WERI-Rb-1 (cell line): ENCODE data around the gene MYORG.

Experiments used
- DNase-seq: peaks from one replicate; pipeline ENCODE4 v3.0.0-alpha.2; 2020
- H3K27ac ChIP-seq: fragments of 250-450 bp; sonication (Bioruptor Pico); 2 replicates; pipeline ENCODE4 v1.5.1; 2020; ENCODE audit warnings: mild to moderate bottlenecking, moderate library complexity
- H3K27me3 ChIP-seq: fragments of 250-450 bp; sonication (Bioruptor Pico); 2 replicates; pipeline ENCODE4 v1.5.1; 2021; ENCODE audit warnings: mild to moderate bottlenecking, low read depth, moderate library complexity; ENCODE audit not compliant: insufficient read depth, severe bottlenecking
- H3K36me3 ChIP-seq: fragments of 250-450 bp; sonication (Bioruptor Pico); 2 replicates; pipeline ENCODE4 v1.5.1; 2020; ENCODE audit warnings: mild to moderate bottlenecking, moderate library complexity
- H3K4me3 ChIP-seq: 2 replicates; pipeline ENCODE4 v1.5.1; 2011; ENCODE audit warnings: low read depth, mild to moderate bottlenecking, control low read depth, low read length
- H3K9me3 ChIP-seq: fragments of 250-450 bp; sonication (Bioruptor Pico); 2 replicates; pipeline ENCODE4 v1.5.1; 2021; ENCODE audit warnings: mild to moderate bottlenecking, moderate library complexity; ENCODE audit not compliant: severe bottlenecking
- TF ChIP-seq, protein P1 (sequence below): IDR thresholded peaks from 2 replicates; pipeline ENCODE4 v1.5.1; 2011; ENCODE audit warnings: low read depth, mild to moderate bottlenecking, control low read depth, inconsistent platforms, low read length

MYORG gene

DNA sequence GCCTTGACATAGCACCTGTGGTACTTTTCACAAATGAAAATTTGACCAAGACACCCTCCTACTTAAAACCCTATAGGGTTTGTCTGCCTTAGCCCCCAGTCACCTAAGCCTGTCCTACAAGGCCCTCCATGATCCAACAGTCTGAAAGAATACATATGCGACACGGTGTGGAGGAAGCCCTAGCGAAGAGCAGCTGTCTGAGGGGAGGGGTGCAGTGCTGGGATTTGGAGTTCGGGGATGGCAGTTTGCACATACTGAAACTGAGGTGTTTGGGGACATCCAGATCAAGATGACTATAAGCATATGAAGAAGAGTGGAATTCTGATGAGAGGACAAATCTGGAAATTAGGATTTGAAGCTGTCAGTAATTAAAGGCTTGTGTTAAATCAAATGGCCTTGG, 7.2 kb upstream of the MYORG start:
- no peaks in the 10 kb centered on the region for H3K27me3 ChIP-seq
- H3K4me3 ChIP-seq: no peak overlapping the region
- peak; percentile 6 for DNase-seq
- H3K9me3 ChIP-seq: no peaks in the 10 kb centered on the region
- H3K36me3 ChIP-seq: no peaks in the 10 kb centered on the region
- no peak overlapping the region for H3K27ac ChIP-seq
- TF ChIP-seq, protein P1, sequence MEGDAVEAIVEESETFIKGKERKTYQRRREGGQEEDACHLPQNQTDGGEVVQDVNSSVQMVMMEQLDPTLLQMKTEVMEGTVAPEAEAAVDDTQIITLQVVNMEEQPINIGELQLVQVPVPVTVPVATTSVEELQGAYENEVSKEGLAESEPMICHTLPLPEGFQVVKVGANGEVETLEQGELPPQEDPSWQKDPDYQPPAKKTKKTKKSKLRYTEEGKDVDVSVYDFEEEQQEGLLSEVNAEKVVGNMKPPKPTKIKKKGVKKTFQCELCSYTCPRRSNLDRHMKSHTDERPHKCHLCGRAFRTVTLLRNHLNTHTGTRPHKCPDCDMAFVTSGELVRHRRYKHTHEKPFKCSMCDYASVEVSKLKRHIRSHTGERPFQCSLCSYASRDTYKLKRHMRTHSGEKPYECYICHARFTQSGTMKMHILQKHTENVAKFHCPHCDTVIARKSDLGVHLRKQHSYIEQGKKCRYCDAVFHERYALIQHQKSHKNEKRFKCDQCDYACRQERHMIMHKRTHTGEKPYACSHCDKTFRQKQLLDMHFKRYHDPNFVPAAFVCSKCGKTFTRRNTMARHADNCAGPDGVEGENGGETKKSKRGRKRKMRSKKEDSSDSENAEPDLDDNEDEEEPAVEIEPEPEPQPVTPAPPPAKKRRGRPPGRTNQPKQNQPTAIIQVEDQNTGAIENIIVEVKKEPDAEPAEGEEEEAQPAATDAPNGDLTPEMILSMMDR: no peak

DNA sequence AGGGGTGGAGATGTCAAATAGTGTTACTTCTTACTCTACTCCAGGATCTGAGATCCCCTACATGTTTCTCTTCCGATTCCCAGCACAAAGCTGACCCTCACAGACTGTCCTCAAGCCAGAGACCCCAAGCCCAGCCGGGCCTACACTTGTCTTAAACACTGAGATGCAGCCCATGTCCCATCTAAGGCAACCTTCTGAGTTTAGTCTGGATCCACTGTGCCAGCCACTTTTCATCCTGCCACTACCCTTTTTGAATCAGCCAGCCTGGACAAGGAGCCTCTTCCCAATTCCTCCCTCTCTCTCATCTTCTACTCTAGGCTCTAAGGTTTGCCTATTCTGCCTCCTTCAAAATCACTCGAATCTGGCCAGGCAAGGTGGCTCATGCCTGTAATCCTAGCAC, 6.2 kb upstream of the MYORG start:
- no peaks in the 10 kb centered on the region for H3K9me3 ChIP-seq
- no peaks in the 10 kb centered on the region for H3K27me3 ChIP-seq
- H3K27ac ChIP-seq: no peak overlapping the region
- H3K4me3 ChIP-seq: no peak overlapping the region
- H3K36me3 ChIP-seq: no peaks in the 10 kb centered on the region
- no peak for DNase-seq
- TF ChIP-seq, protein P1: no peak

DNA sequence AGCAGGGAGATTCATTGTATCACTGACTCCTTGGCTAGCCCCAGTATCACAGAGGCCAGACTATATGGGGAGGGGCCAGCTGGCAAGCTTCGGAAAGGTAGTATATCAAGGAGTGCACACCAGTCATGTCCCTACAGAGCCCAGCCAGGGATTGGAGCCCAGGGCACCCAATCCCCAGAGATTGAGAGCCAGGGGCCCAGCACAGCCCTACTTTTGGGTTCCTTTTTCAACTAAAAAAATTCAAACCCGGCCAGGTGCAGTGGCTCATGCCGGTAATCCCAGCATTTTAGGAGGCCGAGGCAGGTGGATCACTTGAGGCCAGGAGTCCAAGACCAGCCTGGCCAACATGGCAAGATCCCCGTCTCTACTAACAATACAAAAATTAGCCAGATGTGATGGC, 5.4 kb upstream of the MYORG start:
- no peaks in the 10 kb centered on the region for H3K27me3 ChIP-seq
- H3K4me3 ChIP-seq: no peak overlapping the region
- H3K9me3 ChIP-seq: no peaks in the 10 kb centered on the region
- DNase-seq: peak; percentile 3
- H3K36me3 ChIP-seq: no peaks in the 10 kb centered on the region
- H3K27ac ChIP-seq: no peak overlapping the region
- TF ChIP-seq, protein P1: no peak

DNA sequence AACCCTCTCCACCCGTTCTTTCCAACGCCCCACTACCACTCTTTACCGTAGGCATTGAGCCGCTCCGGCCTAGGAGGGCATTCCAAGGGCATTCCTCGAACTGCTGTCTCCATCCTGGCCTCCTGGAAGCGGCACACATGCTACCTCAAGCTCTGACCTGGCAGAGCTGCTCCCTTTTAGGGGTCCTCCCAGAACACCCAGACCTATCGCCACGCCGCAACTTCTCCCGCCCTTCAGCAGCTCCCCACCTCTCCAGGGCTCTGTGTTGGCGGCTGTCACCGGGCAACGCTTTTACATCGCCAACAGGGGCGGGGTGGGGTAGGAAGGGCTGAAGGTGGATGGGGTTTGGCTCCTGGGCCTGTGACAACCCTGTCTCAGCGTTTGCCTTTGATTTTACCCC, 4.6 kb upstream of the MYORG start:
- no peak overlapping the region for H3K27ac ChIP-seq
- H3K27me3 ChIP-seq: no peaks in the 10 kb centered on the region
- TF ChIP-seq, protein P1: no peak
- H3K9me3 ChIP-seq: no peaks in the 10 kb centered on the region
- H3K36me3 ChIP-seq: no peaks in the 10 kb centered on the region
- DNase-seq: no peak
- H3K4me3 ChIP-seq: no peak overlapping the region

DNA sequence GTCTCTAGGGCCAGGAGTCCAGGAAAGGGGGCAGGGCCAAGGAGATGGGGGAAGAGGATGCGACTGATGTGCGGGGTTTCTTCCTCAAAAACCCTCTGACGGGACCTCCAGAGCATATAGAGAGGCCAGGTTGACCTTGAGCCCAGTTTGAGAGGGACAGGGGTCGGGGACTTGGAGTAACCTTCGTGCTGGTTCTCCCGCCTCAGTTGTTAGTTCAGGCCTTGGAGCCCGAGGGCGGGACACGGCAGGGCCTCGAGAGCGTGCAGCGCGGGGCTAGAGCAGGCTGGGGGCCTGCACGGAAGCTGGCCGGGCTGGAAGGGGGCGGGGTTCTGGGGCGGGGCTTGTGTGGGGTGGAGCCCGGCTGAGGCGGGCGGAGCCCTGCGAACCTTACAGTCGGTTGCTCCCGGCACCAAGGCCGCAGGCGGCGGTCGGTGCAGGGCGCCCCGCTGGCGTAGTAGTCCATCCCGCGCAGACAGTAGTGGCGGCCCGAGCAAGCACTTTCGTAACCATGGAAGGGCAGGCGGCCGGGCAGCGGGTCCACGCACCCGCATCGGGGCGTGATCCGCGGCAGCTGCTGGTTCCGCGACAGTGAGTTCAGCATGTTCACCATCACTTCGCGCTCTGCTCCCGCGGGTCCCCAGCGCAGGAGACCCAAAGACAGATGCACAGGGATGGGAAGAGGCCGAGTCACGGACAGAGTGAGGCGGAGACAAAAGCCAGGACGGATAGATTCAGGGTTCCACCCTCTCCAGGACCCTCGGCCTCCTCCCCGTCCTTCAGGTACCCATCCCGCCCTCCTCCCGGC, 4.0 kb upstream of the MYORG start:
- Histone ChIP-seq H3K36me3 (no peaks in the 10 kb centered on the region), H3K9me3 (no peaks in the 10 kb centered on the region), H3K27me3 (no peaks in the 10 kb centered on the region), H3K27ac (no peak overlapping the region), H3K4me3 (no peak overlapping the region)
- TF ChIP-seq, protein P1: no peak
- no peak for DNase-seq

DNA sequence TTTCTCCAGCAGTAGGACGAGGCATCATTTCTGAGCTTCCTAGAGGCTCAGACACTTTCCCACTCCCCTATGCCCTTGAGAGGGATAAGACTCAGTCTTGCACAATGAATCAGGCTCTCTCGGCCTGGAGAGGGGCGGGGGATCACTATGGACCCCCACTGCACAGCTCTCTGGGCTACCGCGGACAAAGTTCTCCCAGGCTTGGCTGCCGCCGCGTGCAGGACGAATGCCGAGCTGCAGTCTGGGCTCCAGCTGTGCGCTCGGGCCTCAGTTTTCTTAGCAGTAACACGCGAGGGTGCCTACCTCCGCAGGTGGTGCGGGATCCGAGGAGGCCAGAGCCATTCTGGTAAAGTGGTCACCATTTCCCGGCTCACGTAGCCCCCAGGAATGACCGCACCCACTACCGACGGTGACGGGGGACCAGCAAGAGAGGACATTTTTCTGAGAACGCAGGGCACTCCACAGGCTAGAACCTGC, 3.4 kb upstream of the MYORG start:
- no peak overlapping the region for H3K27ac ChIP-seq
- H3K4me3 ChIP-seq: no peak overlapping the region
- TF ChIP-seq, protein P1: no peak
- DNase-seq: no peak
- H3K36me3 ChIP-seq: no peaks in the 10 kb centered on the region
- no peaks in the 10 kb centered on the region for H3K27me3 ChIP-seq
- no peaks in the 10 kb centered on the region for H3K9me3 ChIP-seq
